Bone marrow (tissue), 2 donors: Measurements from ENCODE around the gene SLC26A9.
"Not testable (repeated sequence)": the region's sequence is repeated elsewhere in the genome, so short reads cannot be mapped to it uniquely, and the experiment has no call there.

Experiments used
- DNase-seq, 2 donors: peaks; one replicate each; lab custom pipeline; 2025; lab: John Stamatoyannopoulos, UW

Gene SLC26A9

DNA sequence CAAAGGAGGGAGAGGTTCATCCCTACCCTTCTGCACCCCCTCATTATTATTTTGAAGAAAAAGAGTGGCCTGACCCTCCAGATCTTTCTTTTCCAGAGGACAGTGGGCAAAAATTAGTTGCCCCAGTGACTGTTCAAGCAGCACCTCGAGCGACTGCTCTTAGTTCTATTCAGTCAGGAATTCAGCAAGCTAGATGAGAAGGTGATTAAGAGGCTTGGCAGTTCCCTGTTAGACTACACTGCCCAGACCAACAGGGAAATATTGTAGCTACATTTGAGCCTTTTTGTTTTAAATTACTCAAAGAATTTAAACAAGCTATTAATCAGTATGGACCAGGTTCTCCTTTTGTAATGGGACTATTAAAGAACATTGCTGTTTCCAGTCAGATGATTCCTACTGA is 51.8 kb downstream of the SLC26A9 start:
- not testable (repeated sequence) for DNase-seq

DNA sequence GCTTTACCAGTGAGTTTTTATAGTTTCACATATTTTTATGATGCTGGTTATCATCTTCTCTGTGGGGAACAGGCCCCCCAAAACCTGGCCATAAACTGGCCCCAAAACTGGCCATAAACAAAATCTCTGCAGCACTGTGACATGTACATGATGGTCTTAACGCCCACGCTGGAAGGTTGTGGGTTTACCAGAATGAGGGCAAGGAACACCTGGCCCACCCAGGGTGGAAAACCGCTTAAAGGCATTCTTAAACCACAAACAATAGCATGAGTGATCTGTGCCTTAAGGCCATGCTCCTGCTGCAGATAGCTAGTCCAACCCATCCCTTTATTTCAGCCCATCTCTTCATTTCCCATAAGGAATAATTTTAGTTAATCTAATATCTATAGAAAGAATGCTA is 52.6 kb downstream of the SLC26A9 start:
- DNase-seq: not testable (repeated sequence)

GRCh38 chr1:205889706-205890105 is 53.5 kb downstream of the SLC26A9 start:
- DNase-seq: not testable (repeated sequence)

- not testable (repeated sequence) for DNase-seq
These were observed 54.2 kb downstream of the SLC26A9 start for GRCh38 chr1:205889006-205889405.

DNA sequence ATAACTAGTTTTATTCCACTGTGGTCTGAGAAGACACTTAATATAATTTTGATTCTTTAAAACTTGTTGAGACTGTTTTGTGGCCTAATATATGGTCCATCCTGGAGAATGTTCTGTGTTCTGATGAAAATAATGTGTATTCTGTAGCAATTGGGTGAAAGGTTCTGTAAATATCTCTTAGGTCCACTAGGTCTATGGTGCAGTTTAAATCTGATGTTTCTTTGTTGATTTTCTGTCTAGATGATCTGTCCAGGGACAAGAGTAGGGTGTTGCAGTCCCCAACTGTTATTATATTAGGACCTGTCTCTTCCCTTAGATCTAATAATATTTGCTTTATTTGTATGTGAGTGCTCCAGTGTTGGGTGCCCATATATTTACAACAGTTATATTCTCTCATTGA is 59.5 kb downstream of the SLC26A9 start:
- no peak for DNase-seq

- DNase-seq: no peak
These were observed 62.3 kb downstream of the SLC26A9 start for GRCh38 chr1:205880923-205881322.

DNA sequence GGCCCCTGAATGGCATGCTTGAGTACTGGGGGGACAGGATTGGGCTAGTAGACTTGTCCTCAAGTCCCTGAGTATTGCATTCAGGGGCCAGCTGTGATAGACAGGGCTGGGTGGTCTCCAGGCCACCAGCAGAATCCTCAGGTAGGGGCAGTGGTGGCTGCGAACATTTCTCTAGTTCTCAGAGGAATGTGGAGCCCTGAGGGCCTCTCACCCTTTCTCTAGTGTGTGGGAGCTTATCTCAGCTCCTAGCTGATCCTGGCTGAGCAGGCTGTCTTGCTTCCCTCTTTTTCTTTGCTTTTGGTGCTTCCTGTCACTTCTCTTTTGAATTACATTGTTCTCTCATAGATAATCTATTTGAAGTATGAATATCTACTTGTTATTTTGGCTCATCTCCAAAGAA is 63.3 kb downstream of the SLC26A9 start:
- DNase-seq: no peak

DNA sequence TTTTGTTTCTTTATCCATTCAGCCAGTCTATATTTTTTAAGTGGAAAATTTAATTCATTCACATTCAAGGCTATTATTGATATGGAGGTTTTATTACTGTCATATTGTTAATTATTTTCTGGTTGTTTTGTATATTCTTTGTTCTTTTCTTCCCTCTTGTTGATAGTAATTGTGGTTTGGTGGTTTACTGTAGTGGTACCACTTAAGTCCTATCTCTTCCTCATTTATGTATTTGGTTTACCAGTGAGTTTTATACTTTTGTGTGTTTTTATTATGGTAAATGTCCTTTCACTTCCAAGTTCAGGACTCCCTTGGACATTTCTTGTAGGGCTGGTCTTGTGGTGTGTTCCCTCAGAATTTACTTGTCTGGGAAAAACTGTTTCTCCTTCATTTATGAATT is 65.2 kb downstream of the SLC26A9 start:
- DNase-seq: no peak

DNA sequence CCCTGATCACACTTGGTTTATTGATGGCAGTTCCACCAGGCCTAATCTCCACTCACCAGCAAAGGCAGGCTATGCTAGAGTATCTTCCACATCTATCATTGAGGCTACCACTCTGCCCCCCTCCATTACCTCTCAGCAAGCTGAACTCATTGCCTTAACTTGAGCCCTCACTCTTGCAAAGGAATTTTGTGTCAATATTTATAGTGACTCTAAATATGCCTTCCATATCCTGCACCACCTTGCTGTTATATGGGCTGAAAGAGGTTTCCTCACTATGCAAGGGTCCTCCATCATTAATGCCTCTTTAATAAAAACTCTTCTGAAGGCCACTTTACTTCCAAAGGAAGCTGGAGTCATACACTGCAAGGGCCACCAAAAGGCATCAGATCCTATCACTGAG is 70.1 kb downstream of the SLC26A9 start:
- not testable (repeated sequence) for DNase-seq

DNA sequence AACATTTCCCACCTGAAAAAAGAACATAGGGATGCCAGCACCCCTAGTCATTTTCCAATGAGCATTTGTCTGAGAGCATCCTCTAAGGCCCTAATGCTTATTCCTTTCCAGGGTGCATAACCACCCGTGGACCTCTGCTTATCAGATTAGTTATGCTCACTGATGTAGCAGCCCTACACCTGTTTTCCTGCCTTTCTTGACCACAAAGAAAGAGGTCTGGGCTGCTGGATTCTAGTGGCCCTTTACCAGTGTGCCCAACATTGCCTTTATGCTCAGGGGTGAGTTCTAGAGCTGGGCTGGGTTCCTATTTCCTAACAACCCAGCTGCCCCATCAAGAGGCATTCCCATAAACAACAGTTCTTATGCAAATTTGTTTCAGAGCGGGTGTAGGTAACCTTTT is 73.0 kb downstream of the SLC26A9 start:
- no peak for DNase-seq
